GM12874 (cell line): ENCODE measurements around the gene KRT36.

ENCODE experiments used
- TF ChIP-seq, protein P1 (sequence below): IDR thresholded peaks from 2 replicates; pipeline ENCODE4 v1.5.1; 2011; ENCODE audit warnings: low read depth, mild to moderate bottlenecking, control low read depth, low read length, moderate library complexity; ENCODE audit not compliant: insufficient read depth

The KRT36 gene

DNA sequence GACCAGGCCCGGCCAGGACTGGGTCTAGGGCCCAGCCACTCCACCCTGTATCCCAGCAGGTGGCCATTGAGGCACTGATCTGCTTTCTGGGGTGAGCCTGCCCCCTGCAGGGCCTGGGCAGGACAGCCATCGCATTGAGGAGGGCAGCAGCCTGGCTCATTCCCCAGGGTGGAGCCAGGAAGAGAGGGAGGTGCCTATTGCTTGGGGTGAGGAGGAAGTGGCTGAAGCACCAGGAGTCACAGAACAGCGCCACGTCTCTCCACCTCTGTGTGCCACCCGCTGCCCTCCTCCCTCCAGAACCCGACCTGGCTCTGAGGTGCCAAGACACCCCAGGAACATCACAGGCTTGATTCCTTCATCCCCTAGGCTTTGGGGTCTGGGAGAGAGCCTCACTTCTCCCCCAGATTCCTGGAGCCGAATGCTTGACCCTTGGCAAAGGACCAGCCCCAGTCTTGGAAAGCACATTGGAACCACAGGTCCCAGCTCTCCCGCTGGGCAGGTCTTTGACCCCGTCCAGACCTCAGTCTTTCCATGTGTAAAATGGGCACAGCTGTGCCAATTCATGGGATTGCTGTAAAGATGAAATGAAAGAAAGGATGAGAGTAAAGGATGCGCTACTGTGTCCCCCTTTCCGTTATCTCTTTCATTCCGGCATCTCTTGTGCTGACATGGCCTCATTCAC, 7.2 kb upstream of the KRT36 start:
- TF ChIP-seq, protein P1, sequence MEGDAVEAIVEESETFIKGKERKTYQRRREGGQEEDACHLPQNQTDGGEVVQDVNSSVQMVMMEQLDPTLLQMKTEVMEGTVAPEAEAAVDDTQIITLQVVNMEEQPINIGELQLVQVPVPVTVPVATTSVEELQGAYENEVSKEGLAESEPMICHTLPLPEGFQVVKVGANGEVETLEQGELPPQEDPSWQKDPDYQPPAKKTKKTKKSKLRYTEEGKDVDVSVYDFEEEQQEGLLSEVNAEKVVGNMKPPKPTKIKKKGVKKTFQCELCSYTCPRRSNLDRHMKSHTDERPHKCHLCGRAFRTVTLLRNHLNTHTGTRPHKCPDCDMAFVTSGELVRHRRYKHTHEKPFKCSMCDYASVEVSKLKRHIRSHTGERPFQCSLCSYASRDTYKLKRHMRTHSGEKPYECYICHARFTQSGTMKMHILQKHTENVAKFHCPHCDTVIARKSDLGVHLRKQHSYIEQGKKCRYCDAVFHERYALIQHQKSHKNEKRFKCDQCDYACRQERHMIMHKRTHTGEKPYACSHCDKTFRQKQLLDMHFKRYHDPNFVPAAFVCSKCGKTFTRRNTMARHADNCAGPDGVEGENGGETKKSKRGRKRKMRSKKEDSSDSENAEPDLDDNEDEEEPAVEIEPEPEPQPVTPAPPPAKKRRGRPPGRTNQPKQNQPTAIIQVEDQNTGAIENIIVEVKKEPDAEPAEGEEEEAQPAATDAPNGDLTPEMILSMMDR, result peak; percentile 81

DNA sequence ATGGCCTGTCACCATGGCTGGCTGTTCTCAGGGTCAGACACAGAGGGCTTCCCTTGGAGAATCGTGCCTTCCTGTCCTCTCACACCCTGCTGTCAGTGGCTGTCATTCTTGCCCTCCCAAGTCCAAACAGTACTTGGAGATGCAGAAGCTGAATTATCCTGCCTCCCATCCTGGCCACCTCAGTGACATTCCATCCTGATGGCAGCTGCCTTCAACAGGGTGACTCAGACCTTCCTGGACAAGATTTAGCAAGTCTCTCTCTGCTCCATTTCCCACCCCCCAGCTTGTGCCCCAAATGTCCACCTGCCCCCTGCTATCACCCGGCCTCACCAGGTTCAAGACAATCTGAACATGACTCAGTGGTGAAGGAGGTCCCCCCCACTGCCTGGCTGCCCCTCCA, 4.8 kb upstream of the KRT36 start:
- TF ChIP-seq, protein P1, result no peak

DNA sequence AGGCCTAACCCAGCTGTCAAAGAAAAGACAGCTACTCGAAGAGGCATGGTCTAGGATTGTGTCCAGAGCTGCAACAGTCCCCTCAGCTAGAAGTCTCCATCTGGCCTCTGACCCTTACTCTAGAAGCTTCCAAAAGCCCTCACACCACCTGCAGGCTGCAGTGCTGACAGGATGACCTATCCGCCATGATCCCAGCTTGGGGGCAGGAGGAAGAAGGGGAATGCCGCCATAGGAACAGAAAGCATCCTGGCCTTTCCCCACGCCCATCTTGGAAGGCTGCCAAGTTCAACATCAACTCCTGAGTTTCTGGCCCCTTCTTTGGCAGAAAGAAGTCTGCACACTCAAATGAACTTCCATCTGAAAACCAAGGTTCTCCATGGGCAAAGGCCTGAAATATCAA, 3.1 kb upstream of the KRT36 start:
- TF ChIP-seq, protein P1, result no peak

DNA sequence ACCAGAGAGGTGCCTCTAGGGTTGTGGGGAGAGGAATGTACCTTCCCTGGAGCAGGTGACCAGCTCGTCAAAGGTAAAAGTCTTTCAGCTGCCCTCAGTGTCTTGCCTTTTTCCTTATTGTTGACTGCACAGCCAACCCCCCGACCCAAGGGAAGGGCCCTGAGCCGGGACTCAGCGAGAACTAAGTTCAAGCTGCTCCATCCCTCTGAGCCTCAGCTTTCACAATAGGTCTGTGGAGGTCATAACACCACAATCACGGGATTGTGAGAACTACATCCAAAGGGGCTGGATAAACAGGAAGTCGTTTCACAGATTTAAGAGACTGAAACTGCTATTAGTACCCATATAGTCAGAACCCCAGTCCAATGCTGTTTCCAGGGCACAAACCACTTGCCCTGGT, 2.6 kb upstream of the KRT36 start:
- TF ChIP-seq, protein P1, result no peak

DNA sequence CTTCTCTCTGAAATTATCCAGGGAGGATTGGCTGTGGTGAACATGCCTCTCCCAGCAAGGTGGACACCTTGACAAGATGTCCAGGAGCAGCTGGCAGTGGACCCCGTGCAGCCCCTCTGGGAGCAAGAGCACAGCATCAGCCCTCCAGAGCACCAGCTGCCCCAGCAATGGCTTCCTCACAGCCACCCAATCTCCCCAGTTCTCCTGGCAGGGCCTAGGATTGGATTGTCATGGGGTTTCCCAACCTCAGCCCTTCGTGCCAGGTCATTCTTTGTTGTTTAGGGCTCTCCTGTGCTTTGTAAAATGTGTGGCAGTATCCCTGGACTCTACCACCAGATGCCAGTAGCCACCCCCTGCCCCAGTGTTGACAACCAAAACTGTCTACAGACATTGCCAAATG, 1.8 kb upstream of the KRT36 start:
- TF ChIP-seq, protein P1, result no peak

DNA sequence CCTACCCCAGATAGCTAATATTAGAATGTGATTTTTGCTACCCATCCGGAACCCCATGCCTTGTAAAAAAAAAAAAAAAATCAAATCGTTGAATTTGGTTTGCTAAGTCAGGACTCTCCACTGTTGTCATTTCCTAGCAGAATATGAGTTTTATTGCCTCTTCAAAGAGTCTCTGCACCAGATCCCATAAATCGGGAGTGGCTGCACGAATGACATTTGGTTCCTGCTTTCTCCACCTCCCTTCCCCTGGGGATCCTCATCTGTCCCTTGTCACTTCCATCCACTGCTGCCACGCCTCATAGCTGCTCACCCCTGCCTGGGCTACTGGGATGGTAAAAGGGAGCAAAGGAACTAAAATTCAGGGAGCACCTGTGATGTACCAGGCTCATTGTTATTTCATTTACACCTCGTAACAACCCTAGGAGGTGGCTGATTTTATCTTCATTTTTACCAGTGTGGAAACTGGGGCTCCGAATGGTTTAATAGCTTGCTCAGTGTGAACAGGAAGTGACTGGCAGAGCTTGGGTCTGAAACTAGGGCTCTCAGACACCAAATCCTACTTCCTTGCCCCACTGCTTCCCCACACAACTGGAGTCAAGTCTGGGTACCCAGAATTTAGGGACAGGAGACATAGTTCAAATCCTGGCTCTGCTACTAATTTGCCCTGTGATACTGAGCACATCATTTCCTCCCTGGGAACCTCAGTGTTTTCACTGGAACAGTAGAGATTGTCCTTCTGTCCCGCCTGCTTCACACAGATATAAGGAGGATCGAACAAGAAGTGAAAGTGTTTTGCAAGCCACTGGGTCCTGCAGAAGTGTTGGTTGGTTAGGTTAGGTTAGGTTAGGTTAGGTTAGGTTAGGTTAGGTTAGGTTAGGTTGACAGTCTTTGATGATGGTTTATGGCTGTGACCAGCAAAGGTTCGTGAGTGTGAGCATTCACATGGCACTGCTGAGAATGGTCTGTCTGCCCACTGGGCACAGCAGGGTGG, 585 bp upstream of the KRT36 start:
- TF ChIP-seq, protein P1, result no peak

DNA sequence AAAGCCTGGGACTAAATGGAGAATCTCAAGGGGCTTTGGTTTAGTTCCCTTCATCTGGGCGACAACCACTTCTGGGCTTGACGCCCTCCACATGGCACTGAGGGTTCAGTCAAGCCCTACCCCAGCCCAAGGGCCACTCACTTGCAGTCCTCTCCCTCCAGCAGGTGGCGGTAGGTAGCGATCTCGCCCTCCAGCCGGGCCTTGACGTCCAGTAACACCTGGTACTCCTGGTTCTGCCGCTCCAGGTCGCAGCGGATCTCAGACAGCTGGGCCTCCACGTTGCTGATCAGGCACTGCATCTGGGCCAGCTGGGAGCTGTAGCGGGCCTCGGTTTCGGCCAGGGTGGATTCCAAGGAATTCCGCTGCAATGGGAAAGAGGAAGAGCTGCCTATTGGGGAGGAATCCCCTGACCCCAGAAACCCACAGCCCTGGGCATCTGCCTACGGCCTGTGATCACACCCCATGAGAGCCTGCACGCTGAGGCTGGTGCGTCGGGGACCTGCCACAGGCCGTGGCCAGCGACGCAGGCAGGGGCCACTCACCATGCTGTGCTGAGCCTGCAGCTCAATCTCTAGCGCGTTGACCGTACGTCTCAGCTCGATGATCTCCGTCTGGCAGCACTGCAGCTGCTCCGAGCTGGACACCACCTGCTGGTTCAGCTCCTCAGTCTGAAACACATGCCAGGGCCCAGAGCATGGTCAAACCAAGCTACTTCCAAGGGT, 2.7 kb downstream of the KRT36 start:
- TF ChIP-seq, protein P1, result peak; percentile 70
